Mucosa of descending colon (tissue), 3 donors: ENCODE measurements around the gene BEX4. TPM values are rescaled to one million over a fixed set of nuclear protein-coding genes. Genes with fewer than 3 reads are reported as not detected.

Experiments used
- ATAC-seq: fragments of 200-7000 bp; cut with Tn5 transposase; one replicate; pipeline ENCODE4 v1.9.1; 2020; ENCODE audit warnings: mild to moderate bottlenecking, moderate library complexity
- DNase-seq, 3 donors: peaks; one replicate each; pipeline ENCODE4 v3.0.0-alpha.2; 2020
- H3K36me3 ChIP-seq: fragments of 200-600 bp; one replicate; pipeline ENCODE4 v1.8.0; 2021; ENCODE audit warnings: low read depth, mild to moderate bottlenecking
- H3K4me1 ChIP-seq: fragments of 200-600 bp; one replicate; pipeline ENCODE4 v1.8.0; 2021; ENCODE audit warnings: low read depth, mild to moderate bottlenecking
- H3K4me3 ChIP-seq: fragments of 200-600 bp; one replicate; pipeline ENCODE4 v1.8.0; 2021; ENCODE audit warnings: mild to moderate bottlenecking
- H3K9me3 ChIP-seq: fragments of 200-600 bp; one replicate; pipeline ENCODE4 v1.8.0; 2021; ENCODE audit warnings: mild to moderate bottlenecking
- intact Hi-C, 2 donors: fragments of 100-400 bp; cut with DNase I in 1 of 2; cut with micrococcal nuclease in 1 of 2; formaldehyde crosslinking; loops; one replicate each; pipeline versions ENCODE4 v1.11.0 to v1.11.1; 2022; cut with DNase I, micrococcal nuclease
- total RNA-seq, 3 donors: library from RNA; stranded (reverse); fragmentation: NEBNext Ultra II Directional in 2 of 3; extraction: Animal tissue kit (Norgen Biotek cat#: 25700) in 2 of 3; gene quantifications; one replicate each; pipeline versions ENCODE4 v1.2.1 to v1.2.4, GENCODE V29; 2021 to 2023
- TF ChIP-seq, protein P1 (sequence below): fragments of 200-600 bp; IDR thresholded peaks from one replicate; pipeline ENCODE4 v1.8.0; 2022; ENCODE audit warnings: antibody characterized with exemption, mild to moderate bottlenecking
- donor health status: DM: no; HTN: no; CAD: no; lungs with moderate emphysema.
- donor health status: DM: no; HTN: no; CAD: no.
- donor health status: DM: no; HTN: yes; CAD: no.

Gene BEX4
- total RNA-seq, 3 donors from 2014 or later = 7.8 to 34.0 (median 8.9) TPM

DNA sequence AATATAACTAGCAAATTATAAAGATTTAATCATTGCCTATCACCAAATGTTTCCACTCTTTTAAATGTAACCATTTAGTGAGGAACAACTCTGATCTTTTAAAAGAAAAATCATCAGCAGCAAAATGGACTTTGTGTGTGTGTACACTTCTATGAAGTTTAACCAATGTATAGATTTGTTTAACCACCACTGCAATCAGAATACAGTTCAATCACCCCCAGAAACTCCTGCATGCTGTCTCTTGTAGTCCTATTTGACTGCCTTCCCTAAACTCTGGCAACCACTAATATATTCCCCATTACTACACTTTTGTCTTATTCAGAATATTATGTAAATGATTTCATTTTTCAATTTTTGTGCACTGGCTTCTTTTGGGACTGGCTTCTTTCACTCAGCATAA lies 41.7 kb downstream of the BEX4 start:
- H3K9me3 ChIP-seq = no peaks in the 10 kb centered on the region
- H3K4me3 ChIP-seq = no peak overlapping the region
- no peaks in the 10 kb centered on the region for H3K36me3 ChIP-seq
- TF ChIP-seq, protein P1, sequence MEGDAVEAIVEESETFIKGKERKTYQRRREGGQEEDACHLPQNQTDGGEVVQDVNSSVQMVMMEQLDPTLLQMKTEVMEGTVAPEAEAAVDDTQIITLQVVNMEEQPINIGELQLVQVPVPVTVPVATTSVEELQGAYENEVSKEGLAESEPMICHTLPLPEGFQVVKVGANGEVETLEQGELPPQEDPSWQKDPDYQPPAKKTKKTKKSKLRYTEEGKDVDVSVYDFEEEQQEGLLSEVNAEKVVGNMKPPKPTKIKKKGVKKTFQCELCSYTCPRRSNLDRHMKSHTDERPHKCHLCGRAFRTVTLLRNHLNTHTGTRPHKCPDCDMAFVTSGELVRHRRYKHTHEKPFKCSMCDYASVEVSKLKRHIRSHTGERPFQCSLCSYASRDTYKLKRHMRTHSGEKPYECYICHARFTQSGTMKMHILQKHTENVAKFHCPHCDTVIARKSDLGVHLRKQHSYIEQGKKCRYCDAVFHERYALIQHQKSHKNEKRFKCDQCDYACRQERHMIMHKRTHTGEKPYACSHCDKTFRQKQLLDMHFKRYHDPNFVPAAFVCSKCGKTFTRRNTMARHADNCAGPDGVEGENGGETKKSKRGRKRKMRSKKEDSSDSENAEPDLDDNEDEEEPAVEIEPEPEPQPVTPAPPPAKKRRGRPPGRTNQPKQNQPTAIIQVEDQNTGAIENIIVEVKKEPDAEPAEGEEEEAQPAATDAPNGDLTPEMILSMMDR = no peak
- DNase-seq (no peak), ATAC-seq (no peak)
- no peaks in the 10 kb centered on the region for H3K4me1 ChIP-seq
- intact Hi-C loops = no loop called here

DNA sequence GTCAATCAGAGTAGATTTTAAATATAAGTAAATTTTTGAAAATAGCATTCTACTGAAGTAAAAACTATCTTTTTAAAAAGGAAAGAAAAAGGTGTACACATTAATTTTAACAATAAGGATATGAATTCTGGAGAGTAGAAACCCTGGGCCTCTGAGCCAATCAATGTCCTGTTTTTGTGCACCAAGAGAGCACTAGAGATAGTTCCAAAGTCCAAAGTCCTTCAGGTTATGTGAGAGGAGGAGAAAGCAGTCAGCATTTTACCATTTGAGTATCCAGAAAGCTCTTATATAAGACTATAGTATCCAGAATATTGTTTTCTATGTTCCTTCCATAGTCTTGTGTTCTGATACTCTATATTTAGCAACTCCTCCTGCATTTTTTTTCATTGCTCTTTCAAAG lies 43.4 kb downstream of the BEX4 start:
- DNase-seq (no peak), ATAC-seq (peak; percentile 18)
- no peaks in the 10 kb centered on the region for H3K36me3 ChIP-seq
- TF ChIP-seq, protein P1 = no peak
- H3K9me3 ChIP-seq = no peaks in the 10 kb centered on the region
- intact Hi-C loops = no loop called here
- H3K4me1 ChIP-seq = no peaks in the 10 kb centered on the region
- H3K4me3 ChIP-seq = no peak overlapping the region

Other genes starting within 250 kb of the BEX4 start
- 1 to 10 TPM in 1 of 3 donors, under 1 TPM in 1, not detected in 1; 0.87 to 7.3 TPM for gene BEX1, start 150.9 kb upstream of the BEX4 start, total RNA-seq
- gene NXF3, start 122.0 kb upstream of the BEX4 start, total RNA-seq = under 1 TPM; 0.32 to 0.75 (median 0.38) TPM
- gene TCEAL8, start 40.0 kb downstream of the BEX4 start, total RNA-seq = 10 to 100 TPM; 24.4 to 43.0 (median 31.2) TPM
- gene TCEAL5, start 61.6 kb downstream of the BEX4 start, total RNA-seq = under 1 TPM in 1 of 3 donors, not detected in 2; 0.92 TPM
- 1 to 10 TPM; 4.6 to 5.5 (median 4.9) TPM for gene BEX2, start 95.9 kb downstream of the BEX4 start, total RNA-seq
- gene TCEAL7, start 115.1 kb downstream of the BEX4 start, total RNA-seq = 10 to 100 TPM in 1 of 3 donors, 1 to 10 TPM in 1, under 1 TPM in 1; 0.61 to 12.1 (median 2.2) TPM
- 10 to 100 TPM; 20.9 to 29.6 (median 27.3) TPM for gene TCEAL9, start 141.4 kb downstream of the BEX4 start, total RNA-seq
- gene BEX3, start 161.4 kb downstream of the BEX4 start, total RNA-seq = 10 to 100 TPM; 21.5 to 74.1 (median 35.6) TPM